WTC11 (cell line): Measurements from ENCODE around the gene METTL1. TPM values are rescaled to one million over a fixed set of nuclear protein-coding genes. Genes with fewer than 3 reads are reported as not detected.
"Not testable (repeated sequence)": the region's sequence is repeated elsewhere in the genome, so short reads cannot be mapped to it uniquely, and the experiment has no call there.

Experiments used
- ATAC-seq: fragments of 200-7000 bp; cut with Tn5 transposase; 2 replicates; pipeline ENCODE4 v1.10.0; 2021; ENCODE audit warnings: mild to moderate bottlenecking, moderate library complexity
- CTCF ChIA-PET: fragments of 300-600 bp; sonication (Branson Sonifier 250); formaldehyde crosslinking; loops from one replicate; lab custom pipeline; 2021; ENCODE audit warnings: antibody characterized with exemption; lab: Charles Lee
- POLR2A ChIA-PET: fragments of 350-600 bp; sonication (Branson Sonifier 250); formaldehyde crosslinking; loops from one replicate; lab custom pipeline; 2021; ENCODE audit warnings: antibody characterized with exemption; lab: Charles Lee
- DNase-seq: peaks from one replicate; pipeline ENCODE4 v3.0.0; 2021; ENCODE audit warnings: low spot score
- H3K27ac Mint-ChIP-seq: 2 replicates; pipeline ENCODE4 v1.8.0; 2021; ENCODE audit warnings: mixed read lengths
- H3K27me3 Mint-ChIP-seq: 2 replicates; pipeline ENCODE4 v1.8.0; 2021; ENCODE audit warnings: low read depth, mild to moderate bottlenecking, moderate library complexity, mixed read lengths
- H3K36me3 Mint-ChIP-seq: 2 replicates; pipeline ENCODE4 v1.8.0; 2021; ENCODE audit warnings: mixed read lengths
- H3K4me1 Mint-ChIP-seq: 2 replicates; pipeline ENCODE4 v1.8.0; 2022; ENCODE audit warnings: mixed read lengths
- H3K4me3 Mint-ChIP-seq: 2 replicates; pipeline ENCODE4 v1.8.0; 2021; ENCODE audit warnings: mild to moderate bottlenecking, moderate library complexity, mixed read lengths
- H3K9me3 Mint-ChIP-seq: 2 replicates; pipeline ENCODE4 v1.8.0; 2021; ENCODE audit warnings: mixed read lengths
- CREB1 ChIP-seq: sonication (generic); formaldehyde crosslinking; IDR thresholded peaks from 2 replicates; pipeline ENCODE4 v1.8.0; 2023; ENCODE audit warnings: mild to moderate bottlenecking, missing genetic modification reagents
- CREM ChIP-seq: sonication (generic); formaldehyde crosslinking; IDR thresholded peaks from 2 replicates; pipeline ENCODE4 v1.8.1; 2022; ENCODE audit warnings: mild to moderate bottlenecking, missing genetic modification reagents, moderate library complexity
- ESRRA ChIP-seq: sonication (generic); formaldehyde crosslinking; IDR thresholded peaks from 2 replicates; pipeline ENCODE4 v1.8.1; 2022; ENCODE audit warnings: mild to moderate bottlenecking, missing genetic modification reagents, borderline replicate concordance
- GABPB1 ChIP-seq: sonication (generic); formaldehyde crosslinking; IDR thresholded peaks from 2 replicates; pipeline ENCODE4 v1.8.1; 2023; ENCODE audit warnings: mild to moderate bottlenecking, missing genetic modification reagents
- IRF2 ChIP-seq: sonication (generic); formaldehyde crosslinking; IDR thresholded peaks from 2 replicates; pipeline ENCODE4 v1.8.0; 2022; ENCODE audit warnings: low read depth, missing genetic modification reagents, borderline replicate concordance
- JUN ChIP-seq: sonication (generic); formaldehyde crosslinking; IDR thresholded peaks from 2 replicates; pipeline ENCODE4 v1.8.0; 2023; ENCODE audit warnings: mild to moderate bottlenecking, missing genetic modification reagents
- NFYB ChIP-seq: sonication (generic); formaldehyde crosslinking; conservative IDR thresholded peaks from 2 replicates; pipeline ENCODE4 v1.8.0; 2022; ENCODE audit warnings: low read depth, missing genetic modification reagents
- NR1H2 ChIP-seq: sonication (generic); formaldehyde crosslinking; IDR thresholded peaks from 2 replicates; pipeline ENCODE4 v1.9.0; 2021; ENCODE audit warnings: mild to moderate bottlenecking, moderate library complexity, missing genetic modification reagents
- PRRX2 ChIP-seq: fragments of 250-450 bp; sonication (Bioruptor Pico); IDR thresholded peaks from 2 replicates; pipeline ENCODE4 v1.8.0; 2021; ENCODE audit warnings: mild to moderate bottlenecking
- SMAD3 ChIP-seq: sonication (generic); formaldehyde crosslinking; IDR thresholded peaks from 2 replicates; pipeline ENCODE4 v1.8.0; 2022; ENCODE audit warnings: missing genetic modification reagents, mild to moderate bottlenecking, borderline replicate concordance
- TEAD4 ChIP-seq: sonication (generic); formaldehyde crosslinking; IDR thresholded peaks from 2 replicates; pipeline ENCODE4 v1.8.0; 2022; ENCODE audit warnings: mild to moderate bottlenecking, missing genetic modification reagents
- TP53 ChIP-seq: sonication (generic); formaldehyde crosslinking; IDR thresholded peaks from 2 replicates; pipeline ENCODE4 v1.8.1; 2023; ENCODE audit warnings: mild to moderate bottlenecking, missing genetic modification reagents
- ZNF423 ChIP-seq: fragments of 250-450 bp; sonication (Bioruptor Pico); IDR thresholded peaks from 2 replicates; pipeline ENCODE4 v2.1.2; 2022; ENCODE audit warnings: mild to moderate bottlenecking, moderate library complexity
- total RNA-seq: library from RNA; stranded (reverse); gene quantifications from 3 replicates; pipeline ENCODE4 v1.2.3, GENCODE V29; 2021
- TF ChIP-seq, protein P1 (sequence below): sonication (generic); formaldehyde crosslinking; IDR thresholded peaks from 2 replicates; pipeline ENCODE4 v1.8.0; 2022; ENCODE audit warnings: missing genetic modification reagents
- TF ChIP-seq, protein P2 (sequence below): sonication (generic); formaldehyde crosslinking; IDR thresholded peaks from 2 replicates; pipeline ENCODE4 v1.8.0; 2022; ENCODE audit warnings: mild to moderate bottlenecking, missing genetic modification reagents
- TF ChIP-seq, protein P3 (sequence below): fragments of 250-450 bp; sonication (Bioruptor Pico); IDR thresholded peaks from 2 replicates; pipeline ENCODE4 v1.9.0; 2021; ENCODE audit warnings: mild to moderate bottlenecking
- TF ChIP-seq, protein P4 (sequence below): fragments of 250-450 bp; sonication (Bioruptor Pico); IDR thresholded peaks from 2 replicates; pipeline ENCODE4 v1.9.0; 2021; ENCODE audit warnings: mild to moderate bottlenecking
- TF ChIP-seq, protein P5 (sequence below): sonication (generic); formaldehyde crosslinking; IDR thresholded peaks from 2 replicates; pipeline ENCODE4 v1.8.1; 2023; ENCODE audit warnings: mild to moderate bottlenecking, missing genetic modification reagents

METTL1 gene
- total RNA-seq, 1 experiment from 2014 or later, result 25.5 TPM

DNA sequence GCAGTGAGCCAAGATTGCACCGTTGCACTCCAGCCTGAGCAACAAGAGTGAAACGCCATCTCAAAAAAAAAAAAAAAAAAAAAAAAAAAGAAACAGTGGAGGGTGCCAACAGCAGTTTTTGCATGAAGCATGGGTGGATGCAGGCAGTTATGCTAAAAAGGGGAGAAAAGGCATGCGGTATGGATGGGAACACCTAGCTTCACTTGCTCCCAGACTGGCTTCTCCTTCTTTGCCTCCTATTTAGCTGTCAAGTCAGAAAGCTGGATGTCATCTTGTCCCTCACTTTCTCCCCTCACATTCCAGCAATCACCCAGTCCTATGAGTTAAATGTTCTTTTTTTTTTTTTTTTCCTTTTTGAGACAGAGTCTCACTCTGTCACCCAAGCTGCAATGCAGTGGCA lies 3.1 kb upstream of the METTL1 start (continued):
- TF ChIP-seq, protein P1, sequence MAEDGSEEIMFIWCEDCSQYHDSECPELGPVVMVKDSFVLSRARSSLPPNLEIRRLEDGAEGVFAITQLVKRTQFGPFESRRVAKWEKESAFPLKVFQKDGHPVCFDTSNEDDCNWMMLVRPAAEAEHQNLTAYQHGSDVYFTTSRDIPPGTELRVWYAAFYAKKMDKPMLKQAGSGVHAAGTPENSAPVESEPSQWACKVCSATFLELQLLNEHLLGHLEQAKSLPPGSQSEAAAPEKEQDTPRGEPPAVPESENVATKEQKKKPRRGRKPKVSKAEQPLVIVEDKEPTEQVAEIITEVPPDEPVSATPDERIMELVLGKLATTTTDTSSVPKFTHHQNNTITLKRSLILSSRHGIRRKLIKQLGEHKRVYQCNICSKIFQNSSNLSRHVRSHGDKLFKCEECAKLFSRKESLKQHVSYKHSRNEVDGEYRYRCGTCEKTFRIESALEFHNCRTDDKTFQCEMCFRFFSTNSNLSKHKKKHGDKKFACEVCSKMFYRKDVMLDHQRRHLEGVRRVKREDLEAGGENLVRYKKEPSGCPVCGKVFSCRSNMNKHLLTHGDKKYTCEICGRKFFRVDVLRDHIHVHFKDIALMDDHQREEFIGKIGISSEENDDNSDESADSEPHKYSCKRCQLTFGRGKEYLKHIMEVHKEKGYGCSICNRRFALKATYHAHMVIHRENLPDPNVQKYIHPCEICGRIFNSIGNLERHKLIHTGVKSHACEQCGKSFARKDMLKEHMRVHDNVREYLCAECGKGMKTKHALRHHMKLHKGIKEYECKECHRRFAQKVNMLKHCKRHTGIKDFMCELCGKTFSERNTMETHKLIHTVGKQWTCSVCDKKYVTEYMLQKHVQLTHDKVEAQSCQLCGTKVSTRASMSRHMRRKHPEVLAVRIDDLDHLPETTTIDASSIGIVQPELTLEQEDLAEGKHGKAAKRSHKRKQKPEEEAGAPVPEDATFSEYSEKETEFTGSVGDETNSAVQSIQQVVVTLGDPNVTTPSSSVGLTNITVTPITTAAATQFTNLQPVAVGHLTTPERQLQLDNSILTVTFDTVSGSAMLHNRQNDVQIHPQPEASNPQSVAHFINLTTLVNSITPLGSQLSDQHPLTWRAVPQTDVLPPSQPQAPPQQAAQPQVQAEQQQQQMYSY (CRISPR knock-in tag), result no peak
- no peak for TF ChIP-seq NFYB (CRISPR knock-in tag)
- TF ChIP-seq, all 79 proteins: peak for 0

DNA sequence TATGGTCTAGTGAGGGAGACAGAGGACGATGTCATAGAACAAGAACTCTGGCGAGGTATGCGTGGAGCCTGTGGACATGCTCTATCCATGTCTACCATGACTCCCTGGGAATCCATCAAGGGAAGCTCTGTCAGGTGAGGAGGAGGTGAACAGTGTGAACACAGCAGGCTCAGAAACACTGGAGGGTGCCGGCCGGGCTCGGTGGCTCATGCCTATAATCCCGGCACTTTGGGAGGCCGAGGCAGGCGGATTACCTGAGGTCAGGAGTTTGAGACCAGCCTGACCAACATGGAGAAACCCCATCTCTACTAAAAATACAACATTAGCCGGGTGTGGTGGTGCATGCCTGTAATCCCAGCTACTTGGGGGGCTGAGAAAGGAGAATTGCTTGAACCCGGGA lies 2.7 kb upstream of the METTL1 start:
- H3K9me3 Mint-ChIP-seq, POLR2A ChIA-PET, ATAC-seq, H3K4me3 Mint-ChIP-seq, H3K36me3 Mint-ChIP-seq, H3K27ac Mint-ChIP-seq, H3K4me1 Mint-ChIP-seq, DNase-seq: not testable (repeated sequence)
- CTCF ChIA-PET, result interaction anchor here (0.9 to 2.0 kb wide), 4 partner anchors 9 to 142 kb away, joined by 3 to 8 read pairs (median 4); partner anchors contain the start of gene B4GALNT1
- peaks cover 16% of the 10 kb centered on the region for H3K27me3 Mint-ChIP-seq

DNA sequence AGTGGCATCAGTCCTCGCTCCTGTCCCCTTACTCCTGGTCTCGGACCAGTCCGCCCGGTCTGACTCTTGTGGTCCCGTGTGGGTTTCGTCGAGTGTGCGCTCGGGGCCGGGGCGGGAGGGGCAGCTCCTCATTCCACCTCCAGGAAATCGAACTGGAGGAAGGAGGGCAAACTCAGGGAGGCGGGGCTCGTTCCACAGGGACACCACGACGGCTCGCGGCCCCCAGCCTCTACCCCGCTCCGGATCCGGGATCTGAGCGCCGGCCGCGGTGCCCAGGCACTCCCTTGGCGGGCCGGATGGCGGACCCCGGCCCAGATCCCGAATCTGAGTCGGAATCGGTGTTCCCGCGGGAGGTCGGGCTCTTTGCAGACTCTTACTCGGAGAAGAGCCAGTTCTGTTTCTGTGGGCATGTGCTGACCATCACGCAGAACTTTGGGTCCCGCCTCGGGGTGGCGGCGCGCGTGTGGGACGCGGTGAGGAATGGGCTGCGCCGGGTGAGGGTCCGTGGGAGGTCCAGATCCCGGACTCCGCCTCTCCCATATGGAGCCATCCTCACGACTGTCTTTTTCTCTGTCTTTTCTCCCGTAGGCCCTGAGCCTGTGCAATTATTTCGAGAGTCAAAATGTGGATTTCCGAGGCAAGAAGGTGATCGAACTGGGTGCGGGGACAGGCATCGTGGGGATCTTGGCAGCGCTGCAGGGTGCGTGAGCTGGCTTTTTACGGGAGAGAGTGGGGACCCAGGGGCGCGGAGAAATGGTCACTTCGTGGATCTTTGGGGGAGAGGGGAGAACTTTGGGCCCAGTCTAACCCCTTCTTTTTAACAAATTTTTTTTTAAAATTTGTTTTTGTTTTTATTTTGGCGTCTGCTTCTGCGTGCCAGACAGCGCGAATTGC lies 771 bp upstream of the METTL1 start, which contains the start of gene EEF1AKMT3:
TSS of gene EEF1AKMT3 (plus strand) at position 186 of the 894 bp plus-strand sequence. CDS start at position 297, 111 bp downstream.
- H3K27ac Mint-ChIP-seq, result peak within 1 kb of the TSS; percentile 100
- no peaks in the 10 kb centered on the region for H3K9me3 Mint-ChIP-seq
- ChIA-PET POLR2A (interaction anchor here (0.8 to 1.0 kb wide), 9 partner anchors 8 to 80 kb away, joined by 3 to 6 read pairs (median 3); partner anchors contain the start of genes CDK4, CTDSP2 and TSPAN31), CTCF (interaction anchor here (0.6 to 1.5 kb wide), 11 partner anchors 9 to 1089 kb away, joined by 3 to 19 read pairs (median 3); partner anchors contain the start of gene TSFM)
- peak; percentile 63 for DNase-seq
- H3K36me3 Mint-ChIP-seq, result peaks cover 23% of the 10 kb centered on the region
- TF ChIP-seq ZNF423 (CRISPR knock-in tag) (no peak), SMAD3 (CRISPR knock-in tag) (peak; percentile 71; the same call in 1 of the 2 replicates), IRF2 (CRISPR knock-in tag) (no peak)
- TF ChIP-seq, protein P2, sequence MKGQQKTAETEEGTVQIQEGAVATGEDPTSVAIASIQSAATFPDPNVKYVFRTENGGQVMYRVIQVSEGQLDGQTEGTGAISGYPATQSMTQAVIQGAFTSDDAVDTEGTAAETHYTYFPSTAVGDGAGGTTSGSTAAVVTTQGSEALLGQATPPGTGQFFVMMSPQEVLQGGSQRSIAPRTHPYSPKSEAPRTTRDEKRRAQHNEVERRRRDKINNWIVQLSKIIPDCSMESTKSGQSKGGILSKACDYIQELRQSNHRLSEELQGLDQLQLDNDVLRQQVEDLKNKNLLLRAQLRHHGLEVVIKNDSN (CRISPR knock-in tag), result 0 out of 2 replicates have a peak, but pooled peaks have one; percentile 21
- TF ChIP-seq, protein P3, sequence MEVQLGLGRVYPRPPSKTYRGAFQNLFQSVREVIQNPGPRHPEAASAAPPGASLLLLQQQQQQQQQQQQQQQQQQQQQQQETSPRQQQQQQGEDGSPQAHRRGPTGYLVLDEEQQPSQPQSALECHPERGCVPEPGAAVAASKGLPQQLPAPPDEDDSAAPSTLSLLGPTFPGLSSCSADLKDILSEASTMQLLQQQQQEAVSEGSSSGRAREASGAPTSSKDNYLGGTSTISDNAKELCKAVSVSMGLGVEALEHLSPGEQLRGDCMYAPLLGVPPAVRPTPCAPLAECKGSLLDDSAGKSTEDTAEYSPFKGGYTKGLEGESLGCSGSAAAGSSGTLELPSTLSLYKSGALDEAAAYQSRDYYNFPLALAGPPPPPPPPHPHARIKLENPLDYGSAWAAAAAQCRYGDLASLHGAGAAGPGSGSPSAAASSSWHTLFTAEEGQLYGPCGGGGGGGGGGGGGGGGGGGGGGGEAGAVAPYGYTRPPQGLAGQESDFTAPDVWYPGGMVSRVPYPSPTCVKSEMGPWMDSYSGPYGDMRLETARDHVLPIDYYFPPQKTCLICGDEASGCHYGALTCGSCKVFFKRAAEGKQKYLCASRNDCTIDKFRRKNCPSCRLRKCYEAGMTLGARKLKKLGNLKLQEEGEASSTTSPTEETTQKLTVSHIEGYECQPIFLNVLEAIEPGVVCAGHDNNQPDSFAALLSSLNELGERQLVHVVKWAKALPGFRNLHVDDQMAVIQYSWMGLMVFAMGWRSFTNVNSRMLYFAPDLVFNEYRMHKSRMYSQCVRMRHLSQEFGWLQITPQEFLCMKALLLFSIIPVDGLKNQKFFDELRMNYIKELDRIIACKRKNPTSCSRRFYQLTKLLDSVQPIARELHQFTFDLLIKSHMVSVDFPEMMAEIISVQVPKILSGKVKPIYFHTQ, result no peak
- peaks cover 23% of the 10 kb centered on the region for H3K27me3 Mint-ChIP-seq
- peak within 1 kb of the TSS; percentile 97 for H3K4me3 Mint-ChIP-seq
- peaks cover 6% of the 10 kb centered on the region; the same call in 1 of the 2 replicates for H3K4me1 Mint-ChIP-seq
- ATAC-seq, result peak; percentile 28

DNA sequence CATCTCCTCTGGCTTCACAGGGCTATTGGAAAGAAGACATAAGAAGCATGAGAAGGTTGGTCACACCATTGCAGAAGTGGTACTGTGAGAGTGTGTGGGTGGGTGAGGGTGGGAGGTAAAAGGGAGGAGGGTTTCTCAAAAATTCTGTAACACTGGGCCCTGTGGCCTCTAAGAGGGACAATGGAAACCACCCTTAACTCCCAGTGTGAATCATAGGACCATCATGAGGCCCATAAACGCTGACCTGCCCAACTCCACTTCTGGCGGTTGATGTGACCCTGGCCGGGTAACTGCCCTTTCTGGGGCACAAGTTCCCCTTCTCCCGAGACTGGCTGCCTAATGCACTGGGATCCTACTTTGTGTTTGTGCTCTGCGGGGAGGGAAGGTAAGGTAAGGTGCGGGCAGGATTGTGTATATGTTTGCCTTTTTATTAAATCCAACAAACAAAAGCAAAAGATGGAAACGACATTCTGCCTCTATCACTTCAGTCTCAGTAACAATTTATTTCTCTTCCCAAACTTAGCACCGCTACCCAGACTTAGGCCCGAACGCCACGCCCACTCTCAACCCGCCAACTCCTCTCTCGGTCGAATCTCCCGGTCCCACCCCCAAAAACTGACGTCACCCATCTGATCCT lies 551 bp downstream of the METTL1 start:
- DNase-seq, result peak; percentile 93
- ChIA-PET CTCF (interaction anchor here (0.7 to 1.5 kb wide), 7 partner anchors 10 to 126 kb away, joined by 3 to 19 read pairs (median 5); partner anchors contain the start of gene TSFM), POLR2A (interaction anchor here (0.7 to 1.0 kb wide), 5 partner anchors 9 to 82 kb away, joined by 3 to 5 read pairs (median 4); partner anchors contain the start of gene CTDSP2)
- H3K36me3 Mint-ChIP-seq, result peaks cover 23% of the 10 kb centered on the region
- peak overlapping the region; percentile 97 for H3K4me3 Mint-ChIP-seq
- H3K27ac Mint-ChIP-seq, result peak overlapping the region; percentile 100
- H3K27me3 Mint-ChIP-seq, result peaks cover 37% of the 10 kb centered on the region
- ATAC-seq, result peak; percentile 68
- H3K4me1 Mint-ChIP-seq, result peaks cover 16% of the 10 kb centered on the region
- H3K9me3 Mint-ChIP-seq, result no peaks in the 10 kb centered on the region
- TF ChIP-seq NR1H2 (CRISPR knock-in tag), result no peak
- no peak for TF ChIP-seq PRRX2 (CRISPR knock-in tag)
- TF ChIP-seq SMAD3 (CRISPR knock-in tag), result no peak
- no peak for TF ChIP-seq TEAD4 (CRISPR knock-in tag)
- no peak for TF ChIP-seq GABPB1
- TF ChIP-seq CREB1 (CRISPR knock-in tag), result no peak
- no peak for TF ChIP-seq CREM (CRISPR knock-in tag)
- TF ChIP-seq ESRRA (CRISPR knock-in tag), result no peak
- no peak for TF ChIP-seq ZNF423 (CRISPR knock-in tag)
- TF ChIP-seq TP53 (CRISPR knock-in tag), result no peak
- TF ChIP-seq, protein P4, sequence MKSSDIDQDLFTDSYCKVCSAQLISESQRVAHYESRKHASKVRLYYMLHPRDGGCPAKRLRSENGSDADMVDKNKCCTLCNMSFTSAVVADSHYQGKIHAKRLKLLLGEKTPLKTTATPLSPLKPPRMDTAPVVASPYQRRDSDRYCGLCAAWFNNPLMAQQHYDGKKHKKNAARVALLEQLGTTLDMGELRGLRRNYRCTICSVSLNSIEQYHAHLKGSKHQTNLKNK (CRISPR knock-in tag), result no peak
- TF ChIP-seq, protein P5, sequence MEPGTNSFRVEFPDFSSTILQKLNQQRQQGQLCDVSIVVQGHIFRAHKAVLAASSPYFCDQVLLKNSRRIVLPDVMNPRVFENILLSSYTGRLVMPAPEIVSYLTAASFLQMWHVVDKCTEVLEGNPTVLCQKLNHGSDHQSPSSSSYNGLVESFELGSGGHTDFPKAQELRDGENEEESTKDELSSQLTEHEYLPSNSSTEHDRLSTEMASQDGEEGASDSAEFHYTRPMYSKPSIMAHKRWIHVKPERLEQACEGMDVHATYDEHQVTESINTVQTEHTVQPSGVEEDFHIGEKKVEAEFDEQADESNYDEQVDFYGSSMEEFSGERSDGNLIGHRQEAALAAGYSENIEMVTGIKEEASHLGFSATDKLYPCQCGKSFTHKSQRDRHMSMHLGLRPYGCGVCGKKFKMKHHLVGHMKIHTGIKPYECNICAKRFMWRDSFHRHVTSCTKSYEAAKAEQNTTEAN (CRISPR knock-in tag), result no peak
- no peak for TF ChIP-seq JUN (CRISPR knock-in tag)
